ENCODE measurements around the gene RAB3GAP1.
"Not testable (repeated sequence)": the region's sequence is repeated elsewhere in the genome, so short reads cannot be mapped to it uniquely, and the experiment has no call there.

Gene RAB3GAP1

DNA sequence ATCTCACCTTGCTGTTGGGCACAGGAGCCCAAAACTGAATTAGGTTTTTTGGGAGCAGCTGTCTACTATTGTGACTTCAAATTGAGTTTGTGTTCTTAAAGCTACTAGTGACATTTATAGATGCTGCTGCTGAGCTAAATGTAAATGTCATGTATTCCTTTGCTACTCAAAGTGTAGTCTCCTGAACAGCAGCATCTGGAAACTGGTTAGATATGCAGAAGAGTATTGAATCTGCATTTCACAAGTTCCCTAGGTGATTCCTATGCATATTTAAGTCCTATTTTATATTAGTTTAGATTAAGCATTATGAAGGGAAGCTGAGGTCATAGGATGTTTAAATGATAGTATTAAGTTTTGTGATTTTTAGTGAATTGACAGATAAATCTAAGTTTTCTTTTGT, 67.5 kb downstream of the RAB3GAP1 start:
- DNase-seq = no peak

DNA sequence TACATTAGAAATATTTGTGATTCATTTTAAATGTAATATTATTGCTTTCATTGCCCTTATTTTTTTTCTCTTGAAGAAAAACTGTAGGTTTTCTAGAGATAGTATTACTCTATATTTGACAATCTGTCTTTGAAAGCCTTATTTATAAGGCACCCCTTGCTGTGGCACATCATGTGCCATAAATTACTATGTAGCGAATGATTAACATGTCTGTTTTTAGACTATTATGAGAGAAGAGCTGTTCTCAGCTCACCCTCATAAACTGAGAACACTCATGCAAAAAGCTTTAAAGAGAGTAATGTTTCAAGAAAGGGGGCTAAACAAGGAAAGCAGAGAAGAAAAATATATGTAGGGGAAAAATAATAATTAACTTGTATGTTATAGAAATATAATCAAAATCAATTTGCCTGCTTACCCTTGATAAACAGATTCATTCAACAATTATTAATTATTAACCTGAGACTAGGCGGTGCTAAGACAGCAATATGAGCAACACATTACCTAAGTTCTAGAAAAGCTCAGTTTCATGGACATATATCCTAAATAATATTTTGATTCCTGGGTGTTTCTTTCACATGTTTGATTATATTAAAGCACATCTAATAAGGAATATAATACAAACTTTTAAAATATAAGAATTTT, 69.0 kb downstream of the RAB3GAP1 start:
- DNase-seq = no peak

DNA sequence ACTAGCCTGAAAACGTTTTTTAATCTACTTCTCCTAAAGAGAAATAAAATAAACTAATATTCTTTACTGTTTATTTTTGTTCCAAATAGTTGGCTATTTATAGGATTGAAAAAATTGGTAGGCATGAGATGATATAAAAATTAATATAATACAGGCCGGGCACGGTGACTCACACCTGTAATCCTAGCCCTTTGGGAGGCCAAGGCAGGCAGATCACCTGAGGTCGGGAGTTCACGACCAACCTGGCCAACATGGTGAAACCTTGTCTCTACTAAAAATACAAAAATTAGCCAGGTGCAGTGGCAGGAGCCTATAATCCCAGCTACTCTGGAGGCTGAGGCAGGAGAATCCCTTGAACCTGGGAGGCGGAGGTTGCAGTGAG, 69.6 kb downstream of the RAB3GAP1 start:
- not testable (repeated sequence) for DNase-seq

DNA sequence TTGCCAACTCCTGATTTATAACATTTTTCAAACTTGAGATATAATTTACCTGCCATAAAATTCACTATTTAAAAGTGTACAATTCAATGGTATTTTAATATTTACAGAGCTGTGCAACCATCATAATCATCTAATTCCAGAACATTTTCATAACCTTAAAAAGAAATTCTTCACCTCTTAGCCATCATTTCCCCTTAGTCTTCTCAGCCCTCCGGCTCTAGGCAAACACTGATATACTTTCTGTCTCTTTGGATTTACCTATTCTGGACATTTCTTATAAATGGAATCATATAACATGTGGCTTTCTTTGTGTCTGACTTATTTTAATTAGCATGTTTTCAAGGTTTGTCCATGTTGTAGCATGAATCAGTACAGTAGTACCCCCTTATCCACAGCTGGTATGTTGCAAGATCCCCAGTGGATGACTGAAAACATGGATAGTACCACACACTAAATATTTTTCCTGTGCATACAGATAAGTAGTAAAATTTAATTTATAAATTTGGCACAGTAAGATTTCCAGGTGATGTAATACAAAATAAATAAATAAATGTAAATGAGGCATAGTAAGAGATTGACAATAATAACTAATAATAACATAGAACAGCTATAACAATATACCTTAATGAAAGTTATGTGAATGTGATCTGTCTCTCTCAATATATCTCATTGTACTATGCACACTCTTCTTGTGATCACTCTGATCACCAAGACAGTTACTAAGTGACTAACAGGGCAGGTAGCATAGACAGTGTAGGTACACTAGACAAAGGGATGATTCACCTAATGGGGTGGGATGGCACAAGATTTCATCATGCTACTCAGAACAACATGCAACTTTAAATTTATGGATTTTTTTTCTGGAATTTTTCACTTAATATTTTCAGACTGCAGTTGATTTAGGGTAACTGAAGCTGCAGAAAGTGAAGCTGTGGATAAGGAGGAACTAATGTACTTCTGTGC, 73.1 kb downstream of the RAB3GAP1 start:
- no peak for DNase-seq

DNA sequence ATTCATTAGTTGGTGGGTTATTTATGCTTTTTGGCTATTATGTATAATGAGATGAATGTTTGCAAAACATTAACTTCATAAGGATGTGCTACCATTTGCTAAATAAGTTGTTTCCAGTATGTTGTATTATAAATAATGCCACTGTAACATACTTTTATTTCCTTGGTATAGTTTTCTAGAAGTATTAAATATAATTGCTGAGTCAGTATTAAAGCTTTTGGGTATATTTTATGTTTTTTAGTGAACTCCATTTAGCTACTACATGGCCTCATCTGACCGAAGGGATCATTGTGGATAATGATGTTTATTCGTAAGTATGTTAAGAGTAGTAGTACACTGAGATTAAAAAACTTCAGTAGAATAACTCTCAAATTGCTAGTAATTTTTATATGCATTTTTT, 73.8 kb downstream of the RAB3GAP1 start:
- no peak for DNase-seq

DNA sequence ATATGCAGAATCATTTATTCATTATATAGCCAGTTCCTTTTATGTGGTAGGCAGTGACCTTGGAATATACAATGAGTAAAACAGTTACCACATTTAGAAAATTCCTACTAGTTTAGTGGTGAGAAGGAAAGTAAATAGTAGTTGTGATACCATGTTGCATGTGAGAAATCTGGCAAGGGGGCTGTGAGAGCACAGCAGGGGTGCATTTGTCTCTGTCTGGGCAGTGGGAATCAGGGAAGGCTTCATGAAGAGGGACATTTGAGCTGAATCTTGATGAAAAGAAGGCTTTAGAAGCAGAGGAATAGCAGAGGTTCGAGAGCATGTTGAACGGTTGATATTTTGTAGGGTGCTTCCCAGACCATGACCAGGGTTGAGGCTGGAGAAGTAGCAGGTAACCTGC, 78.7 kb downstream of the RAB3GAP1 start:
- no peak for DNase-seq

DNA sequence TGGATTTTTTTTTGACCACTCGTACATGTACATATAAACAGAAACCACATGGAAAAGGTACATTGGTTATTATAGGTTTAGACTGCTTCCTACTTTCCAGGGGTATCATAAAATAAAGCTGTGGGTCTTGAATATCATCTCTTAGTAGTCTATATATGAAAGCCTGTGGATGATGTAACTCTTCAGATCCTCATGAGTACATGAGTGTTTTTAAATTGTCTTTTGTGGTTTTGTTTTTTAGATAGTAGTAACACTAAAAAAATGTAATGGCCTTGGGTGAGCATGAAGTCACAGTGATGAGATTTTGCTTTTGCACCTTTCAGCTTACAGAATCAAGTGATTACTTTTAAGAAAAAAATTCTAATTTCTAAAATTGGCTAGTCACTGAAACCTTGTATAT, 80.2 kb downstream of the RAB3GAP1 start:
- DNase-seq = no peak

DNA sequence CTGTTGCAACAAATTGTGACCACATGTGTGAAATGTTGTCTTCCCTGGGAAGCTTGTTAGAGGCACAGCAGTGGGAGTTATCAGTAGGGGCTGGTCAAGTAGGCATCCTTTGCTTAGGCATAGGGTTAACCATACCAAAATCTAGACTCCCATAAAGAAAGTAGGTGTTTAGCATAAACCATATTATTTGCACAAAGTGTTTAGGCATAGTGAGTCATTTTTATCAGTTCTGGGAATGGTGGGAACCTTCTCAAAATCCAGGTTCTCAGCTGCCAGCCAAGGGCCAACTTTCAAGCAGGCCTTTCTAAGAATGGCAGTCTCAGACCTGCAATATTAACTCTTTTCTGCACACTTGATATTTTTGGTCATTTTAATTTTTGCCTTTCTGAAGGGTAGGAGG, 88.5 kb downstream of the RAB3GAP1 start:
- no peak for DNase-seq

DNA sequence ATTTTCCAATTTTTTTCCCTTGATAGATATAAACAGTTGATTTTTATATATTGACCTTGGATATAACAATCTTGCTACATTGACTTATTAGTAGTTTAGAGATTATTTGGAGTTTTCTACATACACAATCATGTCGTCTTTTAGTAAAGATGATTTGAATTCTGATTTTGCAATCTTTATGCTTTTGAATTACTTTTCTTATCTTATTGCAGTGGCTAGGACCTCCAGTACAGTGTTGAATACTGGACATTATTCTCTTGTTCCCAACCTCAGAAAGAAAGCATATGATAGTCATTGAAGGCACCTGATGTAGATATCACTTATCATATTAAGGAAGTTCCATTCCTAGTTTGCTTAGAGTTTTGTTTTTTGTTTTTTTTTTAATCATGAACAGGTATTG, 90.2 kb downstream of the RAB3GAP1 start:
- no peak for DNase-seq

DNA sequence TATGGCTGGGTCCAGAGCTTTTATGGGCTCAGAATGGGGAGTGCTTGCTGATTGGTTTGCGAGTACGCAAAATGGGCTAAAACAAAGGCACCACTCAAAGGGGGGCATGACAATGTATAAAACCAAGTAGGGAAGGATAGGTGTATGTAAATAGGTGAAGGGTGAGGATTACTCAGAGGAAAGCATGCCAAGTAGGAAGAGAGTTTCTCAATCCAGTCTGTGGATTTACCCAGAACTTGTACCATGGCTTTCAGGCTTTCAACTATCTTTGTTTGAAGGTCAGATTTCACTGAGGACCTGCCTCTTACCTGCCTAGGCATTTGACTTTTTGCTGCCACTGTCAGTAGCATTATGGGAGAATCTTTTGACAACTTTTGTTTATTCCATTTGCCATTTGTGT, 92.3 kb downstream of the RAB3GAP1 start:
- DNase-seq = no peak

DNA sequence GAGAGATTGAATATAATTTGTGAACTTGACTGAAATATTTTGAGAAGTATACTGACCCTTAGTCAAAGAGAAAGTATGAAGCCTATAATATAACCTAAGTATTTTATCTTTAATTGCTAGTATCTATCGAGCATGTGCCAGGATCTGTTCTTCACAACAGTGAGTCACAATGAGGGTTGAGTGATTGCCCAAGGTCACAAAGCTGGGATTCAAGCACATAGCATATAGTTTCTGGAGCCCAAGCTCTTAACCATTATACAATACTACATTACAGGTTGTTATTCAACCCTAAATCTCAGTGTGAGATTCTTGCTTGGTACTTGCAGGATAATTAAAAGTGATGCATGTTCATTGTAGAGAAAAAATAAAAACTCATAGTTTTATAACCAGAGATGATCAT, 97.2 kb downstream of the RAB3GAP1 start:
- DNase-seq = no peak

DNA sequence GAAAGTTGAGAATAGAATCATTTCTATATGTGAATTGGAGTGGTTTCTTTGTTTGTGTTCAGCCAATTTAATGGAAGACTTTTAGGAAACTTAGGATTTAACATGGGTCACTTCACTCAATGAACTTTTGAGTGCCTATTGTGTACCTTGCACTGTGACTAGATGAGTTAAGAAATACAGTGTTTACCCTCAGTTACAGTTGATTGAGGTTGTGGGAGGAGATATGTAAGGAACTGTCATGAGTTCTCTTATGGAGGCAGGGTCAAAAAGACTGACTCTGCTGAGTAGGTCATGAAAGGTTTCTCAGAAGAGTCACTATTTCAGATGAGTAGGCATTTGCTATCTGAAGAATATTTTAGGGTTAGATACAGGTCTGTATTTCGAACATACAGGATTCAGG, 98.6 kb downstream of the RAB3GAP1 start:
- no peak for DNase-seq

DNA sequence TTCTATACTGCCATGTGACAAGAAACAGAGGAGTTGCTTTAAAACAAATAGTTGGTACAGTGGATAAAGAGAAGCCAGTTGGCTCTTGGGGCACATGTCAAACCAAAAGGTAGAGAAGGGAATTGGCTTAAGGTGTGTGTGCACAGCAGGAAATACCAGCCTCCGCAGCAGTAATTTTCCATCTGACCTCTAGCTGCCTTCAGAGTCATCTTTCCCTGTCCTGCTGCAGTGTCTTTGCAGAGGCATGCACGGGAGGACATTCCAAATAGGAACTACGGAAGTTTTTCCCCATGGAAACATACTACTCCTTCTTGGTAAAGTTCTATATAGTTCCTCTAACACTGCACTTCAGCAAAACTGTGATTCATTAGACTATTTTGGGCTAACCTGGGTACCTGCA, 99.5 kb downstream of the RAB3GAP1 start:
- DNase-seq = no peak

DNA sequence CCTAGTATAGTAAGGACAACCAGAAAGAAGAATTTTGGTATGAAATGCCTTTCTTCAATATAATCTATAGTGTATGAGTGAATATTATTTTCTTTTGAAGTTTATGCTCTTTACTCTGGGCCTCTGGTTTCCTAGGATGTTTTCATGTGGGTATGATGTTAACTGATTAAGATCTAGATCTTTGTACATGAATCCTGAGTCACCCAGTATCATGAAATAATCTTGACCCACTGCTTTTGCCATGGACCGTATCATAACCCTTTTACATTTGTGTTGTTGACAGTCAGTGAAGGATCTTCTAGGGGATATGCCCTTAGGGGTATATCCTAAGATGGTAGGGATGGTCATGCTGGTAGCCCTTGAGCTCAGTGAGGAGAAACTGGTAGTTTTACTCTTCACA, 100.3 kb downstream of the RAB3GAP1 start:
- no peak for DNase-seq

DNA sequence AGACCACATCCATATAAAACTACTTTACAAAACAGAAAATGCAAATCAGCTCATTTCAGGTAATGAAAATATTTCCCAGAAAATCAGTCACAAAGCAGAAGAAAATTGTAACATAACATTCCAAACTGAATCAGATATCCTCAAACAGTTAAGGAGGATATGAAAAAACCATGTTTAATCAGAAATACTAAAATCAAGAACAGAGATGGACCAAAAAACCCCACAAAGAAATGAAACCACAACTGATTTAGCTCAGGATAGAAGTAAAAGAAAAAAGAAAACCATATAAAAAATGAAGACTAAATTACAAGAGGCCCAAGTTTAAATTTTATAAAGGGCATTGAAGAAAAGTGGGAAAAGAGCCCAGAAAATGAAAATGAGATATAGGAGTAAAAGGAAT, 102.9 kb downstream of the RAB3GAP1 start:
- DNase-seq = no peak

DNA sequence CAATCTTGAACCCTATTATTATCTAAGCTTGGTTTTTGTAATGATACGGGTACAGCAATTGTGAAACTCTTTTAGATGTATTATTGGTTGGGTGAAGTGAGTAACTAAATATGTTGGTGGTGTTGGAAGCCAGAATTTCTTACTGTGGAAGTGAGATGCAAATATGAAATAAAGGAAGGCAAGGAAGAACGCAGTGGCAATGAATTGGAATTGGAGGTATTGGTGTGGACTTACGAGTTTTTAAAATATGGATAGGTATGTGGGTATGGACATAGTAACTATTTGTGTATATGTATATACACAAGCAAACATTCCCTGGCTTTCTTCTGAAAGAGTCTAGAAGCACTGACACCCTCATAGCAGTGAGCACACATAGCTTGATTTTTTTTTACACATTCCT, 105.8 kb downstream of the RAB3GAP1 start:
- DNase-seq = no peak

DNA sequence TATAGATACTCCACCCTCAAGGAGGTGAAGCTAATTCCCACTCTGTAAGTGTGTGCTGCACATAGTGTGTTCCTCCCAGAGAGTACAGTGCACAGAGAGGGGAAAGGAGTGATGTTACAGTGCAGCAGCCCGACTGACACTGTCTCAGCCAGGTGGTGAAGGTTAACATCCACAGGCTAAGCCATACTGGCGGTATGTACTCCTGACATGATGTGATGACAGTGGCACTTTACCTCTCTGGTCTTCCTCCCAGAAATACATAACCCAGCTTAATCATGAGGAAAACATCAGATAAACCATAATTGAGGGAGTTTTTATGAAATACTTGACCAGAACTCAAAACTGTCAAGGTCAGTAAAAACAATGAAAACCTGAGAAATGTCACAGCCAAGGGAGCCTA, 107.1 kb downstream of the RAB3GAP1 start:
- no peak for DNase-seq

DNA sequence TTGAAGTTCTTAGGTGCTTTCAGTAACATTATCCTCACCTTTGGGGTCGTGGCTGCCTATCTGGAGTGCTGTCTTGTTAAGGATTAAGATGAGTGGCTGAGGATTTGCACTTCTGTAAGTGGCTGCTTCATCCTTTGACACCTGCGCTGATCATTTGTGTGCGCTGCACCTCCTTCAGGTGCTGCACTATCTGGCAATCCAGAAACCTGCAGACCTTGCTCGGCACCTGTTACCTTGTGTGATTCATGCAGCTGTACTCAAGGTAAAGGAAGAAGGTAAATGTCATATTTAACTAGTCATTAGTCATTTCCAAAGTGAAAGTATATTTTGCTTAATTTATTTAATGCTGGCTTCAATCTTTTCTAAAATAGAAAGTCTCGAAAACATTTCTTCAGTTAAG, 110.3 kb downstream of the RAB3GAP1 start:
- DNase-seq = no peak

DNA sequence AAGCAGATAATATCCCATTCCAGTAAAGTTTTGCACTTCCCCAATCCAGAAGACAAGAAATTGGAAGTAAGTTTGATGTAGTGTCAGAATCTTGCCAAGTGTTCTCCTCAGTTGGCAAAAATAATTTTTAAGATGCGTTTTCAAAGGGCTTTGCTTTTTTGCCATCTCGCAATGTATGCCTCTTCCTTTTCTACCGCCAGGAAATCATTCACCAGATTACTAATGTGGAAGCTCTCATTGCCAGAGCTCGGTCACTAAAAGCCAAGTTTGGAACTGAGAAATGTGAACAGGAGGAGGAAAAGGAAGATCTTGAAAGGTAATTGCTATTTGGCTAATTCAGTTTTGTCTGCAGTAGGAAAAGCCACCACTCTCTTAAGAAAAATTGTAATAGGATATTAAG, 110.7 kb downstream of the RAB3GAP1 start:
- no peak for DNase-seq

DNA sequence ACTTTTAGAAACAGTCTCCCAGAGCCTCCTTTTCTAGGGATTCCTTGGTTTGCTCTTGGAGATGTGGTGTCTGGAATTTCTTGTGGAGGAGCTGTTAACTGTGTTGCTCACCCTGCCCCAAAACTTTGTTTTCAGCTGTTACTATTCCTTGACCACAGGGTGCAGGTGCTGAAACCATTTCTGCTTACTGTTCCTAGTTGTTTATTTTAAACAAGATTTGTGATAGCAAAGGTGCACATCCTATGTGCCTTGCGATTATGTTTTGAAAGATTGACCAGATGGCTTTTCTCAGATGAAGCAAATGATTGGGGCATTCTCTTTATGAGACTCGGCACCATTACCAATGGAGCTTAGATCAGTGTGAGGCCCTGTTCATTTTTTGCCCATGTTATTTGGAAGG, 111.2 kb downstream of the RAB3GAP1 start:
- DNase-seq = no peak

DNA sequence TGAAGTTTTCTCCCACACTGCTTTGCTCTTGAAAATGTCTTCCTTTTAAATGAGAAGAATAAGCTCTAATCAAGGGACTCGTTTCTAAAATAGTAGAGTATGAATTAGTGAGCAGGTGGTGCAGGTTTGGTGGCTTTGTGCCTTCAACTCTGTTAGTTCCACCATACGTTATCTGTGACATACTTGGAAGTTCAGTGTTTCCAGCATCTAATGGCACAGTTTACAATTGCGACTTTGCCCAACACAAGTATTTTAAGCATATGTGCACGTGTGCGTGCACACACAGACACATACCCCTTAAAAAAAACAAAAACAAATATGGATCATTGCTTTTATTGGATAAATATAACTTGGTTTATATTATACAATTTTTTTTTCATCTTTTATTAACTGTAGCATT, 111.8 kb downstream of the RAB3GAP1 start:
- DNase-seq = no peak

DNA sequence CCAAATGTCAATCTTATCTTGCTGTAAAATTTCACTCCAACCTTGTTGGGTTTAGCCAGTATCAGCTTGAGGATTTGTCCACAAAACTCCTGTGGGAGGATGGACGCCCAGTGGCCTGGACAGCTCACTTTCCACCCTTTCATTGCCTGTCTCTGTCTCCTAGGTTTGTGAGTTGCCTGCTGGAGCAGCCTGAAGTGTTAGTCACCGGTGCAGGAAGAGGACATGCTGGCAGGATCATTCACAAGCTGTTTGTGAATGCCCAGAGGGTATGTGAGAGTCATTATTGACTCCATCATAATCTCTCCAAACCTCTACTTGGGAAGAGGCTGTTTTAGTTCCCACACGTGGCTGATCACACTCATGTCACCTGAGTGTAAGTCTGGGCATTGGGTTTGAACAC, 112.3 kb downstream of the RAB3GAP1 start:
- DNase-seq = no peak

DNA sequence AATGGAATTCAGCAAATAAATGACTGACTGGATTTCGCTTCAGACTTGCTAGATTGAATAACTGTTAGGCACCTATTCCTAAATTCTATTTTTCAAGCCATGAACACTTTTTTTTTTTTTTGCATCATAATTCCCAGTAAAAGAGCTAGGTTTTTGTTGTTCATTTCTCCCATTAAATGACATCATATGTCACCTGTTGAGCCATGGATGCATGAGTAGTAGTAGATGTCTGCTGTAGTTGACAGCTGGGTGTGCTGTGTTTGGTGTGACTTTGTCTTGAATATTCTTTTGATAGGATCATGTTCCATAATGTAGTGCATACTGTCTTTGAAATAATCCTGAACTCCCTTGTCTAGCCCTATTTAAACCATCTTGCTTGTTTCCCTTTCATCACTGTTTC, 115.2 kb downstream of the RAB3GAP1 start:
- DNase-seq = no peak

DNA sequence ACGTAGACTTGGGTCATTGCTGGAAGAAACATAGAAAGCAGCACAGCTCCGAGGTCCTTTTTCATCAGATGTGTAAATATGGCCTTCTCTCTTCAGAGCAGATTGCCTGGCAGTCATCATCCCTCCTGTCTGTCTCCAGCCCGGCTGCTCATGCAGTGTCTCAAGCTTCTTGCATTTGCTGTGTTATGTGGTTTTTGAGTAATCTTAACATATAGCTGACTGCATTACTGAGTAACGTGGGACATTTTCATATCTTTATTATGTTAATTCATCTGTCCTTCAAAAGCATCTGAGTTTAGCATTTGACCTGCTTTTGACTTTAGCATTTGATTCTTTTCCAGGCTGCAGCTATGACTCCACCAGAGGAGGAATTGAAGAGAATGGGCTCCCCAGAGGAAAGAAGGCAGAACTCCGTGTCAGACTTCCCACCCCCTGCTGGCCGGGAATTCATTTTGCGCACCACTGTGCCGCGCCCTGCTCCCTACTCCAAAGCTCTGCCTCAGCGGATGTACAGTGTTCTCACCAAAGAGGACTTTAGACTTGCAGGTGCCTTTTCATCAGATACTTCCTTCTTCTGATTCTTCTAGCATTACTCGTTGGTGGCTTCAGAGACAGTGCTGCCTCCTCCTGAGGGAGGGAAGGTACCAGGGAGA, 116.2 kb downstream of the RAB3GAP1 start:
- DNase-seq = no peak
